GM21381 (cell line): ENCODE results near the gene RSPRY1.

ENCODE experiments used
- ATAC-seq: cut with Tn5 transposase; IDR thresholded peaks from one replicate; pipeline ENCODE4 v1.9.1; 2021; ENCODE audit warnings: mild to moderate bottlenecking, moderate library complexity; ENCODE audit not compliant: unreplicated experiment

The RSPRY1 gene

GRCh38 chr16:57216968-57217367 is 30.8 kb downstream of the RSPRY1 start:
- ATAC-seq: no peak

DNA sequence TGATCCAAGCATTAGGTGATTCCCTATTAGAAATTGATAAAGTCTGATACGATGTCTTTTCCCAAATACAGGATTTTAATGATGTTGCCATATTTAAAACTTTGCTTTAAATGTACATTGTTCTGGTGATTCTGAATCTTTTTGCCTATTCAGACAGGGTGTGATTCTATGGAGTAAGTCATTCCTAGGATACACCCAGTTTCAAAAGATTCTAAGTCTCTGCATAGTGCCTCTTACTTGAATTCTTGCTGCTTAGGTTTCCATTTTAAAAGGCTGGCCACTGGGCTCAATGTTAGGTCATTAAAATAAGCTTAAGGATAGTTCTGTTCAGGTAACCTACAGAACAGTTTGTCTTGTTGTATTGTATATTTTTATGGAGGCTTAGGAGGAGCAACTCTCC is 36.9 kb downstream of the RSPRY1 start:
- ATAC-seq: no peak

GRCh38 chr16:57224651-57225335 is 38.7 kb downstream of the RSPRY1 start:
- no peak for ATAC-seq

GRCh38 chr16:57225978-57226377 is 39.8 kb downstream of the RSPRY1 start:
- ATAC-seq: no peak

- no peak for ATAC-seq
Observed at GRCh38 chr16:57226701-57227621, 40.8 kb downstream of the RSPRY1 start.

- ATAC-seq: no peak
Observed at GRCh38 chr16:57229079-57229478, 43.0 kb downstream of the RSPRY1 start.

GRCh38 chr16:57231821-57232350 is 45.8 kb downstream of the RSPRY1 start:
- no peak for ATAC-seq

GRCh38 chr16:57233944-57234706 is 48.0 kb downstream of the RSPRY1 start:
- ATAC-seq: no peak

DNA sequence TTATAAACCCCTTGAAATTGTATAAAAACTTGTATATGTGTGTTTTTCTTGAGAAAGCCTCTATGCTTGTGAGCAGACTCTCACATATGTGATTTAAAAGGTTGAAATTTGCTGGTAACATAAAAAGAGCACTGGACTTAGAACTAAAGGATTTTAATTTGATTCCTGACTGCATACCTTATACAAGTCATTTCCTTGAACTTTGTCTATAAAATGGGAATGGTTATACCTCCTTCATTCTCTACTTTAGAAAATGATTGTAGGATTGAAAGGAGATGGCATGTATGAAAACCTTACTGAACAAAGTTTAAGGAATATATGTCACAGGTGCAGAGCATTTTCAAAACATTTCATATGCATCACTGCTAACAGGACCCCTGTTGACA is 48.6 kb downstream of the RSPRY1 start:
- no peak for ATAC-seq

GRCh38 chr16:57235128-57236021 is 49.2 kb downstream of the RSPRY1 start:
- no peak for ATAC-seq

- ATAC-seq: no peak
Observed at GRCh38 chr16:57236022-57236350, 49.9 kb downstream of the RSPRY1 start.

GRCh38 chr16:57238682-57239081 is 52.6 kb downstream of the RSPRY1 start:
- ATAC-seq: no peak

GRCh38 chr16:57239107-57239506 is 53.0 kb downstream of the RSPRY1 start:
- ATAC-seq: no peak

DNA sequence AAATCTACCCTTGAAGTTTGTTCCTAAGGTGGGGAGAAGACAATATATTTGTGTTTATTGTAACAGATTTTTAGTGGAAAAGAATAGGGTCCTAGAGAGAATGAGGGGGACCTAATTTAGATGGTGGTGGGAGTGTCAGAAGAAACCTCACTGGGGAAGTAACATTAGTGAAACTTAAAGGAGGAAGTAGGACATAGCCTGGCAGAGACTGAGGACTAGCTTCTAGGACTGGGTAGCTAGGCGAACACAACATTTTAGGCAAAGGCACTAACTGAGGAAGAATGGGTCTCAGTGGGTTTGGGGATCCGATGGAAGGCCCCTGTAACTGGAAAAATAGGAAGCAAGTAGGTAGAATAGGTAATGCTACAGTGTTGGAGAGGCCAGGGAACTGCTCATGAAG is 54.7 kb downstream of the RSPRY1 start:
- no peak for ATAC-seq

DNA sequence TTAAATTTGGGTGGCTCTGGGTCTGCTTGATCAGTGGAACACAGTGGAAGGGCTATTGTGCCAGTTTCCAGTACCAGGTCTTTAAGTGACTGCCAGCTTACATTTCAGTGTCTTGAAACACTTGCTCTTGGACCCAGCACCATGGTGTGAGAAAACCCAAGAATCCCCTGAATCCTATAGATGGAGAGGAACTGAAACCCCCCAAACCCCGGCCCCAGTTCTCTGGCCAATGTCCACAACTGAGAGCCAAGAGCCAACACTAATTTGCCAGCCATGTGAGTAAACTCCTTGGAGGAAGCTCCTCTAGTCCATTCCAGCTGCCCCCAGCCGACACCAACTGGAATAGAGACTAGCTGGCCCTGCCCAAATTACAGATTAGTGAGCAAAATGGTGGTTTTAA is 56.5 kb downstream of the RSPRY1 start:
- no peak for ATAC-seq

DNA sequence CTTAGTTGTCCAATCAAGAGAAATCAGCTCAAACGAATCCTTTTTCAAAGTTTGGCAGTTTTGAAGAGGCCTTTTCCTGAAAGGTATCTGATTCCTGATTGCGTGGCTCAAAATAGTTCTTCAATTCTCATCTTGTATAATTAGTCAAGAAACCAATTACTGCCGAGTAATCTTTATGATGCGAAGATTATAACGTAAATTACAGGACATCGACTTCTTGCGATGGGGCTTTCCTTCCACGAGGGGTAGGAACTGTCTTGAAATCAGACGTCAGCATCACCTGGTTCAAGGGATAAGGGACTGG is 58.3 kb downstream of the RSPRY1 start:
- ATAC-seq: no peak

DNA sequence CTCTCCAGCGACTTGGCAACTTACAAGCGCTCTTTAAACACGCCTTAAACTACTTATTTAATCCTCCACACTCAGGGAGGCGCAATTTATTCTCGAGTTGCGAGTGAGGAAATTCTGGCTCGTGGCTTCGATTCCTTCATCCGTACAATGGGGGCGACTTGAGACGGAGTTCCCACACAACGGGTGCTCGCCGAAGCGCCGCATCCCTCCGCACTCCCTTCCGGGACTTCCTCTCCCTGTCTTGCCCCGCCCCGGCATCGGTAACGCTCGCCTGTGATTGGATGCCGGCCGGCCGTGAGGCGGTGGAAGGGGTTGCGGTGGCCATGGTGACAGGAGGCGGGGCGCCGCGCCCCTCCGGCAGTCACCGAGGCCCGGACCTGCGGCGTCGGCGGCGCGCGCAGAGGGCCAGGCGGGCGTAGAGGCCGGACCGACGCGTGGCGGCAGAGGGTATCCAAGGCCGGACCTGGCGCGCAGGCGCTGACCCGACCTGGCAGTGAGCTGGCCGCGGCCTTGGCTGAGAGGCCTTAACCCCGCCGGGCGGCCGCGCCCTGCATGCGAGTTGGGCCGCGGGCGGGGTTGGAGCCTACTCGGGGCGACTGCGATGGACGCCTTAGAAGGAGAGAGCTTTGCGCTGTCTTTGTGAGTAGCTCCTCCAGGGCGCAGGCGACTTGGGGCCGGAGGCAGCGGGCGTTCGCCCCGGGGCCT is 58.8 kb downstream of the RSPRY1 start, which contains the start of gene ARL2BP:
Gene ARL2BP, plus strand, starts transcription at position 493 of the 705 bp plus-strand sequence. Its CDS starts 109 bp downstream, at position 602.
- peak; percentile 94 for ATAC-seq

- no peak for ATAC-seq
Observed at GRCh38 chr16:57245472-57246113, 59.5 kb downstream of the RSPRY1 start.

GRCh38 chr16:57251352-57251751 is 65.2 kb downstream of the RSPRY1 start:
- no peak for ATAC-seq
